ENCODE data around the gene COL13A1. TPM values are rescaled to one million over a fixed set of nuclear protein-coding genes. Genes with fewer than 3 reads are reported as not detected.

The COL13A1 gene
- total and polyA plus RNA-seq, 8 donors, result 2.1 to 68.5 (median 52.4) TPM

DNA sequence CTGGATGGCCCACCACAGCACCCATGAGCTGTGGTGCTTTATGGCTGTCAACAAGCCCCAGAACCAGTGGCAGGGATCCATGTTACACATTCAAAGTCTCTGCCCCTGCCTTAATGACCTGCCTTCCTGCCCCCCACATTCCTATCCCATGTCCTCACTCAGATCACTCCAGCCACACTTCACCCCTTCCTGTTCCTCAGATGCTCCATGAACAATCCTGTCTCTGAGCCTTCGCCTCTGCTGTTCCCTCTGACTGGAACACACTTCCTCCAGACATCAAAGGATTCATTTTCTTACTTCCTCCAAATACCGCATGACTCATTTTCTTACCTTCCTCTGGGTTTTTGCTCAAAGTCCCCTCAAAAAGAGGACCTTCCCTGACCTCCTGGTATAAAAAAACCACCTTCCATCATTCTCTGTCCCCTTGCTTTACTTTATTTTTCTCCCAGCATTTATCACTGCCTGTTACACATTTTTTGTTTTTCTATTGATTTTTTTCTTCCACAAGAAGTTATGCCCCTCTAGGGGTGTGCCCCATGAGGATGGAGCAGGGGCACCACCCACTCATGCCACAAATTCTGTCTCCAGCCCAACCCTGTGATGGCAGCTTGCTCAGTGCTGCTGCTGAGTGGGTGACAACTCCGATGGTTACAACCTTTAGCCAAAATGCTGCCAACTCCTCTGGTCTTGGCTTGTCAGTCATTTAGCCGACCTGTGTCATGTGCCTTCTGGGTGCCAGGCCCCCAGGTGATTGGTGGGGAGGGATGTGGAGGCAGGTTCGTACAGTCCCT is 18.2 kb downstream of the COL13A1 start:
- DNase-seq (no peak), ATAC-seq (no peak)
- TF ChIP-seq, protein P1, sequence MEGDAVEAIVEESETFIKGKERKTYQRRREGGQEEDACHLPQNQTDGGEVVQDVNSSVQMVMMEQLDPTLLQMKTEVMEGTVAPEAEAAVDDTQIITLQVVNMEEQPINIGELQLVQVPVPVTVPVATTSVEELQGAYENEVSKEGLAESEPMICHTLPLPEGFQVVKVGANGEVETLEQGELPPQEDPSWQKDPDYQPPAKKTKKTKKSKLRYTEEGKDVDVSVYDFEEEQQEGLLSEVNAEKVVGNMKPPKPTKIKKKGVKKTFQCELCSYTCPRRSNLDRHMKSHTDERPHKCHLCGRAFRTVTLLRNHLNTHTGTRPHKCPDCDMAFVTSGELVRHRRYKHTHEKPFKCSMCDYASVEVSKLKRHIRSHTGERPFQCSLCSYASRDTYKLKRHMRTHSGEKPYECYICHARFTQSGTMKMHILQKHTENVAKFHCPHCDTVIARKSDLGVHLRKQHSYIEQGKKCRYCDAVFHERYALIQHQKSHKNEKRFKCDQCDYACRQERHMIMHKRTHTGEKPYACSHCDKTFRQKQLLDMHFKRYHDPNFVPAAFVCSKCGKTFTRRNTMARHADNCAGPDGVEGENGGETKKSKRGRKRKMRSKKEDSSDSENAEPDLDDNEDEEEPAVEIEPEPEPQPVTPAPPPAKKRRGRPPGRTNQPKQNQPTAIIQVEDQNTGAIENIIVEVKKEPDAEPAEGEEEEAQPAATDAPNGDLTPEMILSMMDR (IDR thresholded peaks at IDR 0.05), result no peak
- peaks cover 0 to 6% of the 10 kb centered on the region in 2 donors for H3K4me1 ChIP-seq
- H3K9me3 ChIP-seq, result peaks cover 0 to 2% of the 10 kb centered on the region in 2 donors
- H3K4me3 ChIP-seq, result no peak overlapping the region
- no peaks in the 10 kb centered on the region for H3K27me3 ChIP-seq
- no peaks in the 10 kb centered on the region for H3K36me3 ChIP-seq
- intact Hi-C loops (cut with DNase I), result no loop called here
- H3K27ac ChIP-seq, result no peak overlapping the region

DNA sequence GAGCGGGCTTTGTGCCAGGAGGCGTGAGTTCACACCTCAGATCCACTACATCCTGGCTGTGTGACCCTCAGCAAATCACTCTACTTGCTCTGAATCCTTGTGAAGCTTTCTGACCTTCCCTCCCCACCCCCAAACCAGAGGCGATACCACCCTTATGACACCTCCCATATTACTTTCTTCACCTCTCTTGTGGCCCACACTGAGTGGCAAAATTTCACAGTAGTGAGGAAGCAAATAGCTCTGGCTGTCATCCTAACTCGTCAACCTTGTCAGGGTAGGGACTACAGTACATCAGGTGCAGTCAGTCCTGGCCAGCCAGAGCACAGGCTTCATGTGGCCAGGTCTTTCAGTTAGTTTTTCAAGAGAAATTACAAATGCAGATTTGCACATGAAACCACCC is 19.1 kb downstream of the COL13A1 start:
- no peak overlapping the region for H3K27ac ChIP-seq
- no peak overlapping the region for H3K4me3 ChIP-seq
- no peaks in the 10 kb centered on the region for H3K27me3 ChIP-seq
- H3K36me3 ChIP-seq, result no peaks in the 10 kb centered on the region
- ATAC-seq (no peak), DNase-seq (no peak)
- peaks cover 0 to 6% of the 10 kb centered on the region in 2 donors for H3K4me1 ChIP-seq
- intact Hi-C loops (cut with DNase I), result no loop called here
- H3K9me3 ChIP-seq, result peaks cover 0 to 2% of the 10 kb centered on the region in 2 donors
- TF ChIP-seq, protein P1 (IDR thresholded peaks at IDR 0.05), result no peak

DNA sequence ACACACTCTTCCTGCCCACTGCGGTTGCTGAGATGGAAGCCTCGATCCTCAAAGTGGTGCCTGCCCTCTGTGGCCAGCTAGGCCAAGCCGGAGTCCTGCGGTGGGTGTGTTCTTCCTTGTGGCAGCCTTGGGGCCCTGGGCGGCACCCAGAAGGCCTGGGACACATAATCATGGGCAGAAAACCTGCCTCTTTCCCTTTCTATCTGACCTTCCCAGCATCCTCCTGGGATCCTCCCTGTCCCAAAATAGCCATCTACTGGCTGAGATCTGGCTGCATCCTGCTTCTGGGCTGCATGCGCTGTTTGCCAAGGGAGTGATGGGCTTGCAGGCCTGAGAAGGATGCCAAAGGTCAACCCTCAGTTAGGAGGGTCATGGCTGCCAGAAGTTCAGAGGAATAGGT is 23.9 kb downstream of the COL13A1 start:
- no peak for DNase-seq
- Histone ChIP-seq H3K27me3 (peaks cover 0 to 10% of the 10 kb centered on the region in 2 donors), H3K27ac (no peak overlapping the region), H3K9me3 (no peaks in the 10 kb centered on the region), H3K36me3 (no peaks in the 10 kb centered on the region), H3K4me1 (no peaks in the 10 kb centered on the region), H3K4me3 (no peak overlapping the region)
- TF ChIP-seq, protein P1 (IDR thresholded peaks at IDR 0.05), result no peak
- ATAC-seq, result no peak
- intact Hi-C loops (cut with DNase I), result no loop called here

DNA sequence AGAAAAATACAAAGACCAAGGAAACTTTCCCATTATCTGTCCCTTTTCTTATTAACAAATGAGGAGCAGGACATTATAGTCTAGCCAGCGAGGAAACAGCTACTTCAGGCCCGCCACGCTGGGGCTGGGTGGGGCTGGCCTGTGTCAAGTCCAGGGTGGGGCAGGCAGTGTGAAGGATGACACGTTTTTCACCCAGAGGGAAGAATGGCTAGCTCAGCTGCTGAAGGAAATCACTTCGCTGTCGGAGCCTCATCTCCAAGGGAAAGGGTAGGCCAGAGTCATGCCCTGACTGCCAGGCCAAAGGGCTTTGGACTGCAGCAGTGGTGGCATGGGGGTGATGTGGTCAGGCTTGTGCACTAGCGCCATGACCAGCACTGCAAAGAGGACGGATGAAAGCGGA is 24.4 kb downstream of the COL13A1 start:
- Histone ChIP-seq H3K4me3 (no peak overlapping the region), H3K4me1 (no peaks in the 10 kb centered on the region), H3K27ac (no peak overlapping the region), H3K36me3 (no peaks in the 10 kb centered on the region), H3K27me3 (peaks cover 0 to 14% of the 10 kb centered on the region in 2 donors), H3K9me3 (no peaks in the 10 kb centered on the region)
- ATAC-seq, result no peak
- intact Hi-C loops (cut with DNase I), result no loop called here
- TF ChIP-seq, protein P1 (IDR thresholded peaks at IDR 0.05), result no peak
- DNase-seq, result no peak

DNA sequence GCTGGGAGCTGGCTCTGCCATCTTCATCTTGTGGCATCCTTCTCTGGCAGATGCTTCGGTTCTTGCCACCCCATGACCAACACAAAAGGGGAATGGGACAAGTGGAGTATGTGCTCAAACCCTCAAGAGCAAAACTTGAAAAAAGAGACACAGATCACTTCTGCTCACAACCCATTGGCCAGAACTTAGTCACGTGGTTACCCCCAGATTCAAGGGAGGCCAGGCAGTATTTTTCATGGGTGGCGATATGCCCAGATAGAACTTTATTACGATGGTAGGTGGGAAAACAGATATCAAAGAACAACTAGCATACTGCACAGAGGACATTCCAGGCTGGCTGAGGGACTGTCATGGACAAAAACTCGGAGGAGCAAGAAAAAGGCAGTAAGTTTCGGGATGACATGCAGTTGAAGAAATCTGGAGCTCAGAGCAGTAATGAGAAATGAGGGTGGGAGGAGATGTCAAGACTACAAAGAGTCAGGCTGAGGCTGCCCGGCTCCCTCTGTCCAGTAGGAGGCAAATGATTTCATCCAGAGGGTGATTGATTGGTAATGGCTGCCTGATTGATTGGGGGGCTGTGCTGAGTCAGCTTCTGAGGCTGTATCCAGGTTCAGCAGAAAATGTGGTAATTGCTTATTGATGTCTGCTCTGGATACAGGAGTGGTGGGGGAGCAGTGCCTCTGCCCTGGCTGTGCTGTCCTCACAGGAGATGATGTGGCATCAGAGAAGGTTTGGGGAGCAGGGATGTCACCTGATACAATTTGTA is 25.3 kb downstream of the COL13A1 start:
- intact Hi-C loops (cut with DNase I), result no loop called here
- no peak for ATAC-seq
- no peak overlapping the region for H3K27ac ChIP-seq
- TF ChIP-seq, protein P1 (IDR thresholded peaks at IDR 0.05), result no peak
- H3K9me3 ChIP-seq, result no peaks in the 10 kb centered on the region
- H3K4me1 ChIP-seq, result no peaks in the 10 kb centered on the region
- no peak for DNase-seq
- no peaks in the 10 kb centered on the region for H3K36me3 ChIP-seq
- peaks cover 0 to 16% of the 10 kb centered on the region in 2 donors for H3K27me3 ChIP-seq
- no peak overlapping the region for H3K4me3 ChIP-seq

Data from left lung (tissue), 10 donors.